Fibroblast of the aortic adventitia (primary cell): ENCODE data around the gene LHPP. TPM values are rescaled to one million over a fixed set of nuclear protein-coding genes. Genes with fewer than 3 reads are reported as not detected.
A peak's percentile ranks its signal among the peaks of the same experiment; 100 is the strongest.

Experiments
- DNase-seq: peaks from one replicate; pipeline ENCODE4 v3.0.0-alpha.2; 2010; ENCODE audit warnings: low read depth
- H3K4me3 ChIP-seq: 2 replicates; pipeline ENCODE4 v1.5.1; 2011; ENCODE audit warnings: low read depth, mild to moderate bottlenecking, control low read depth, low read length, moderate library complexity
- total RNA-seq: library from RNA; depleted of rRNA; stranded (reverse); fragments of >200 nt; gene quantifications from 2 replicates; pipeline ENCODE4 v1.2.3, GENCODE V29; 2012; ENCODE audit warnings: low replicate concordance
- TF ChIP-seq, protein P1 (sequence below): IDR thresholded peaks from 2 replicates; pipeline ENCODE4 v1.5.1; 2011; ENCODE audit warnings: mild to moderate bottlenecking, low read length, control low read depth, inconsistent platforms; ENCODE audit not compliant: insufficient read depth

LHPP gene
- total RNA-seq, 1 donor = 12.5 TPM

- DNase-seq = no peak
- no peak overlapping the region for H3K4me3 ChIP-seq
- TF ChIP-seq, protein P1, sequence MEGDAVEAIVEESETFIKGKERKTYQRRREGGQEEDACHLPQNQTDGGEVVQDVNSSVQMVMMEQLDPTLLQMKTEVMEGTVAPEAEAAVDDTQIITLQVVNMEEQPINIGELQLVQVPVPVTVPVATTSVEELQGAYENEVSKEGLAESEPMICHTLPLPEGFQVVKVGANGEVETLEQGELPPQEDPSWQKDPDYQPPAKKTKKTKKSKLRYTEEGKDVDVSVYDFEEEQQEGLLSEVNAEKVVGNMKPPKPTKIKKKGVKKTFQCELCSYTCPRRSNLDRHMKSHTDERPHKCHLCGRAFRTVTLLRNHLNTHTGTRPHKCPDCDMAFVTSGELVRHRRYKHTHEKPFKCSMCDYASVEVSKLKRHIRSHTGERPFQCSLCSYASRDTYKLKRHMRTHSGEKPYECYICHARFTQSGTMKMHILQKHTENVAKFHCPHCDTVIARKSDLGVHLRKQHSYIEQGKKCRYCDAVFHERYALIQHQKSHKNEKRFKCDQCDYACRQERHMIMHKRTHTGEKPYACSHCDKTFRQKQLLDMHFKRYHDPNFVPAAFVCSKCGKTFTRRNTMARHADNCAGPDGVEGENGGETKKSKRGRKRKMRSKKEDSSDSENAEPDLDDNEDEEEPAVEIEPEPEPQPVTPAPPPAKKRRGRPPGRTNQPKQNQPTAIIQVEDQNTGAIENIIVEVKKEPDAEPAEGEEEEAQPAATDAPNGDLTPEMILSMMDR = no peak
These were observed 97.9 kb downstream of the LHPP start for GRCh38 chr10:124559372-124560132.

- TF ChIP-seq, protein P1 = peak; percentile 19
- DNase-seq = peak; percentile 75
- no peak overlapping the region for H3K4me3 ChIP-seq
These were observed 98.9 kb downstream of the LHPP start for GRCh38 chr10:124560377-124561105.

DNA sequence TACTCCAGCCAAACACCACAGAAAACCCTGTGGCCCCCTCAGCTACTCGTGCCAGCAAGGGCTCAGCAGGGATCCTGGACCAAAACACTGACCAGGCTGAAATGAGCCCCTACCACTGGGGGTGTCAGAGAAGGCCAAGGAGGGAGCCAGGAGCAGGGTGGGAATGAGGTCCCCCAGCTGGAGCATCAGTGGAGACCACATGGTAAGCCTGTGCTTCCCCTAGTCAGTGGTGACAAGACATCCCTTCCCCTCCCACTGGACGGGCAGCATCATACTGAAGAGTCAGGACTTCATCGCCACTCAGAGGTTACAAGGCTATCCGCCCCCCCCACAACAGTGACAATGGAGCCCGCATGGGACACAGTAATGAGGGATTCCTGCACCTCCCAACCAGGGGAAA lies 99.6 kb downstream of the LHPP start:
- TF ChIP-seq, protein P1 = no peak
- no peak for DNase-seq

GRCh38 chr10:124562425-124563060 lies 100.9 kb downstream of the LHPP start:
- no peak overlapping the region for H3K4me3 ChIP-seq
- DNase-seq = no peak
- TF ChIP-seq, protein P1 = no peak

More for the DNA sequence above, 99.6 kb downstream of the LHPP start:
- H3K4me3 ChIP-seq = no peak overlapping the region

DNA sequence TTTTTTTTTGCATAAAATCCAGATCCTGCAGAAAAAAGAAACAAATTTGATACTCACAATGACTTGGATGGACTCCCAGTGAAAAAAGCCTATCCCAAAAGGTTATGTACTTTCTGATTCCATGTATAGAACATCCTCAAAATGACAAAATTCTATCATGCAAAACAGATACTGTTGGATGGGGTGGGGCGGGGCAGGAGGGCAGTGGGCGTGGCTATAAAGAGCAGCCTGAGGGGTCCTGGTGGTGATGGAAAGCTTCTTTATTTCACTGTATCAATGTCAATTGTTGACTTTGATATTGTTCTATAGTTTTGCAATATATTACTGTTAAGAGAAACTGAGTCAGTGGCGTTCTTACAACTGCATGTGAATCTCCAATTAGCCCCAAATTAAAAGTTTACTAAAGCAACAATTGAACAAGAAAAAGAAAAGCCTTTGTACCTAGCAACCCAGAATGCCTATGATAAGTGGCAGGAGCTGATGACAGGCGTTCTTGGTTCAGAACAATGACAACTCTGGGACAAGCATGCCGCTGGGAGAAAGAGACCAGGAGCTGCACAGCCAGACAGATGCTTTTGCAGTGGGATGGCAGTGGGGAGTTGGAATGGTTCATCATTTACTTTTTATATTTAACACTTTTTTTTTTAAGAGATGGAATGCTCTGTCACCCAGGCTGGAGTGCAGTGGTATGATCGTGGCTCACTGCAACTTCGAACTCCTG lies 101.9 kb downstream of the LHPP start:
- TF ChIP-seq, protein P1 = no peak
- no peak for DNase-seq
- H3K4me3 ChIP-seq = no peak overlapping the region

- H3K4me3 ChIP-seq = no peak overlapping the region
- DNase-seq = no peak
- TF ChIP-seq, protein P1 = no peak
These were observed 103.3 kb downstream of the LHPP start for GRCh38 chr10:124564881-124565280.
